ENCODE data around the gene PRKCZ.
"Not testable (repeated sequence)": the region's sequence is repeated elsewhere in the genome, so short reads cannot be mapped to it uniquely, and the experiment has no call there.

PRKCZ gene

DNA sequence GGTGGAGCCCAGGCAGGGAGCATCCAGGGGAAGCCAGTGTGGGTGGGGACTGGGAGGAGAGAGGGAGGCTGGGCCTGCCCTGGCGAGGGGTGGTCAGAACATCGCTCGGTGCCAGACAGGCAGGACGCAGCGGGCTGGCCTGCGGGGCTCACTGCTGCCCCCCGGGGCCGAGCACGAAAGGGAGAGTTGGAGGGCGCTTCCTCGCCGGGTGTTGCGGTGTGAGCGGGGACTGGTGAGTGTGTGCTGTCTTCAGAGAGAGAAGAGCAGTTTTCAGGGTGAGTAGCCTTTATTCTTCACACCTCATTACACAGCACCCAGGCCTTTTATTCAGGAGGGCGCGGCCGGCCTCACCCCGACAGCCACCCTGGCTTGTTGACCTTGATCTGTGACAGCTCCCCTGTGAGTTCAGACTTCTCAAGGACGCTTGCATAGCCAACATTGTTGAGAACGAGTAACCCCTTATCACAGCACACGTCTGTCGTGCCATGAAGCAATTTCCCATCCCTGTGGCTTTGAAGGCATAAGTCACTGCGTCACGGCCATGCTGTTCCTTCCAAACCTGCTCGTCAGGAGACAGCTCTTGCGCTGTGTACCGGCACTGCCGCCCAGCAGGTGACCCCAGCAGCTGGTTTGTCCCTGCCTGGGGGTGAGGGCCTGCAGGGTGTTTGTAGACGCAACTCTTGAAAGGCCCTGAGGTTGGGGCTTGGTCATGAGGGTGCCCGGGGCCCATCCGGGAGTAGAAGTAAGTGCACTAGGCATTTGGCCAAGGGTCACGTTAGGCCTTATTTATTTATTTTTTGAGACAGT is 54.6 kb downstream of the PRKCZ start:
- DNase-seq: no peak

- DNase-seq: no peak
Observed at GRCh38 chr1:2105781-2106524, 55.7 kb downstream of the PRKCZ start.

DNA sequence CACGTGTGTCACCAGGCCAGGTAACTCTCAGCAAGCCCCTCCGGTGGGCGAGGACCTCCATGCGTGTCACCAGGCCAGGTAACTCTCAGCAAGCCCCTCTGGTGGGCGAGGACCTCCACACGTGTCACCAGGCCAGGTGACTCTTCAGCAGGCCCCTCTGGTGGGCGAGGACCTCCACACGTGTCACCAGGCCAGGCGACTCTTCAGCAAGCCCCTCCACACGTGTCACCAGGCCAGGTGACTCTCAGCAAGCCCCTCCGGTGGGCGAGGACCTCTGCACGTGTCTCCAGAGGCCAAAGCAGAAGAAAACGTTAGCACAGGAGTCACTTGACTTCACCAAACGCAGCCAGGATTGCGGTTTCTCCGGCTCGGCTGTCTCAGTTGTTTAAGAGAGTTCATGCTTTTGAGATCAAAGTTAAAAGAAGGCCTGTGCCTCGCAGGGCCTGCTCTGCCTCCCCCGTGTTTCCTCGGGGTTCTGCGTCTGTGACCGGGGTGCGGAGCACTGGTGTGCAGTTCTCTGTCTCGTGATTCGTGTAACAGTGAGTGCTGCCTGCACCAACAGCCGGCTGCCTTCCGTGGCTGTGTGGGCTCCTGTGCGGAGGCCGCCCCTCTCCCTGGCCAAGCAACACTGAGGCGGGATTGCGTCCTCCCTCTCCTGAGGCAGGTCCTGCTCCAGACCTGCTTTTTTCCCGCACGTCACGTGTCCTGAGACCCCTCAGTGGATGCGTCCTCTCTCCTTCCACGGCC is 56.6 kb downstream of the PRKCZ start:
- DNase-seq: no peak

- DNase-seq: no peak
Observed at GRCh38 chr1:2107586-2108212, 57.5 kb downstream of the PRKCZ start.

DNA sequence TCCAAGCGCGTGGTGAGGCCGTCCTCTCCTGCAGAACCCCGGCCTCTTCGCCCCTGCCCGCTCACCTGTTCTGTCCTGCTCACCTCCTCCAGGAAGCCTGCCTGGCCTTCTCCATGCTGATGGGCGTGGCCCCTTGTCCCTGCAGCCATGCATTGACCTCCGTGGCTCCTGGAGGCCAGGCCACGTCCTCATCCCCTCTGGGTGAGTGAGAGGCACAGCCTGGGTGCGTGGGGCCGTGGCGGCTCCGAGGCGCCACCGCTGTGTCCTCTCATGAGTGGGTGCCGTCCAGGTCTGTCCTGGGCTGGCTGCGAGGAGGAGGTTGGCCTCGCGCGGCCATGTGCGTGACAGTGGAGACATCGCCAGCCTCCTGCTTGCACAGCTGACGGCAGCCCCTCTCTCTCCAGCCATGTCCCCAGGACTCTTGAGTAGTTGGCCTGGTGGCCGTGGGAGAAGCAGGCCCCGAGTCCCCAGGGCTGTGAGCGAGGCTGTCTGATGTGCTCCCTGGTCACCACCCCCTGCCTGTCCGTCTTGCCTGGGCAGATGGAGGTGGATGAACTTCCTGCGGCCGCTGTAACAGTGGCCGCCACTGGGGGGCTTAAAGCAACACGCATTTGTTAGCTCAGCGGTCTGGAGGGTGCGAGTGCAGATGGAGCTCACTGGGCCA is 58.1 kb downstream of the PRKCZ start:
- no peak for DNase-seq

GRCh38 chr1:2108877-2109580 is 58.8 kb downstream of the PRKCZ start:
- DNase-seq: no peak

- no peak for DNase-seq
Observed at GRCh38 chr1:2109581-2110021, 59.4 kb downstream of the PRKCZ start.

DNA sequence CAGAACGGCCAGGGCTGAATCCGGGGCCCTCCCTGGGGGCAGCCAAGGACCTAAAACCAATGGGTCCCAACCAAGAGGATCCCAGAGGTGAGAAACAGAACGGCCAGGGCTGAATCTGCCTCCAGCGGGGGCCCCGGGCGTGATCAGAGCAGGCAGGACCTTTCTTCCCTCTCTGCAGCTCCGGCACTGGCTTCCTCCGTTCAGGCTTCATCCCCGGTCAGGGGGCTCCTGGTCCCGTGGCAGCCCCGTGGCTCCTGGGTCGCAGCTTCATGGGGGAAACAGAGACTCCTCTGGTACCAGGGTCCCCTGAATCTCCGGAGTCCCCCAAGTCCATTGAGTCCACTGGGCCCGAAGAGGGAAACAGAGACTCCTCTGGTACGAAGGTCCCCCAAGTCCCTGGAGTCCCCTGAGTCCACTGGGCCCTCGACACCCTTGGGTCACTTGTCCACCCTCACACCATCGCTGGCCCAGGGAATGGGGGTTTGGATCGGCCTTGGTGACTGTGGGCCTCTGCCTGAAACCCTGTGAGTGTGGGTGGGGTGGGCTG is 60.1 kb downstream of the PRKCZ start:
- no peak for DNase-seq

DNA sequence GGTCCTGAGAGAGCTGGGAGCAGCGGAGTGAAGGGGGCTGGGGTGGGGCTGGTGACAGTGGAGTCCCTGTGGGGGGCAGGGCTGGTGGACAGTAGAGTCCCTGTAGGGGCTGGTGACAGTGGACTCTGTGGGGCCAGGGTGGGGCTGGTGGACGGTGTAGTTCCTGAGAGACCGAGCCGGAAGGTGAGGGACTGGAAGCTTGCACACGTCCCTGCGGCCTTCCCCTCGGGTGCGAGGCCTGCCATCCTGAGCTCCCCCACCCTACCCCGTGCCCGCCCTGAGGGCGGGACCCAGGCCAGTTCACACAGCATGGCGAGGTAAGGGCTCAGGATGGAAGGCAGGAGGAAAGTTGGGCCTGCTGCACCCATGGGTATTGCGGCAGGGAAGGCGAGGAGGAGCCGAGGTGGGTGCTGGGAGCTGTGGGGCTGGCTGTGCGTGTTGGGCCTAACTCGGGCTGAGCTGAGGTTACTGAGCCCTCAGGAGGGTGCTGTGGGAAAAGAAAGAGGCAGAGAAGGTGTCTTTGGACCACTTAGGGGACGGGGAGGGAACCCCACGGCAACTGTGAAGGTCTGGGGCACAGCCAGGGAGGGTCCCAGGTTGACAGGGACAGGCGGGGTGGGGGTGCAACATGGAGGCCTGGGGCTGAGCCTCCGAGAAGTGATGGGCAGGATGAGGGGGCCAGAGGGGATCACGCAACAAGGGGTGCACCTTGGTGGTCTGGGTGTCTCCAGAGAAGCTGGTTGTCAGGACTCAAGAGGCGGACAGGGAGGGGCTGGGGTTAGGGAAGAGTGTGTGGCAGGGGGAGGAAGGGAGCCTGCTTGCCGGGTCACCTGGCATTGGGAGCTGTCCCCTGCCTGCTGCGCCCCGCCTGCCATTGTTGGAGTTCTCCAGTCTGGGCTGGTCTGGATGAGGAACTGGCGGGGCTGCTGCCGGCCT is 60.8 kb downstream of the PRKCZ start:
- DNase-seq: no peak

DNA sequence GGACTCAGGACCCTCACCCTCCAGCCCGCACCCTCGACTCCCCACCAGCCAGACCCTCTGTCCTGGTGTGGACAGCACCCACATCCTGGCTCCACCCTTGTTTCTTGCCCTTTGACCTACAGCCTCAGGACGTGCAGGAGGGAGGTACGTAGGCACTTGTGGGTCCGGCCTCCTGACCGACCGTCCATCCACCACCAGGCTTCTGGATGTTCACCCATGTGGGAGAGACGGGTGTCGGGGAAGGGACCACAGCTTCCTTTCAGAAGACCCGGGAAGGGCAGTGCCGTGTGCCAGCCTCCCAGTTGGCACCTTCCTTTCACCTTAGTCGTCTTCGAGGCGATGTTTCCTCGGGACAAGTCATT is 61.4 kb downstream of the PRKCZ start:
- no peak for DNase-seq

- no peak for DNase-seq
Observed at GRCh38 chr1:2112280-2112701, 62.1 kb downstream of the PRKCZ start.

DNA sequence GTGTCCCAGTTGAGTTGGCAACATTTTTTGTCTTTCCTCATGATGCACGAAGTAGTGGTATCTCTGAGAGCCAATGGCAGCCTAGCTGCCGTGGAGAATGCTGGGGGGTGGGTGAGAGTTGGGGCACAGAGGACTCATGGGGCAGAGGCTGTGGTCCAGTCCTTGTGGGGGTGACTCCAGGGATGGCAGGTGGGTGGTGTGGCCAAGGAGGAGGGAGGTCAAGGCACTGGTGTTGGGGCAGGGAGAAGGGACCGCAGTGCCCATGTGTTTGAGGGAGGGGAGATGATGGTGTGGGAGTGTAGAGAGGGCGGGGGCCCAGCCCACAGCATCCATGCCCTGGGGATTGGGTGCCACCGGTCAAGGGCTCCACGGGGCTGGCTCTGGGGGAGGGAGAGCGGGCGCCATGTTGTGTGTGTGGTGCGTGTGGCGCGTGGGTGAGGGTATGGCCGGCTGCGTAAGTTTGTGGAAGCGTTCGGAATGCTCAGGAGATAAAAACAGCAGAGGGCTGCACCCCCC is 63.5 kb downstream of the PRKCZ start:
- DNase-seq: no peak

GRCh38 chr1:2114635-2115007 is 64.4 kb downstream of the PRKCZ start:
- DNase-seq: not testable (repeated sequence)

DNA sequence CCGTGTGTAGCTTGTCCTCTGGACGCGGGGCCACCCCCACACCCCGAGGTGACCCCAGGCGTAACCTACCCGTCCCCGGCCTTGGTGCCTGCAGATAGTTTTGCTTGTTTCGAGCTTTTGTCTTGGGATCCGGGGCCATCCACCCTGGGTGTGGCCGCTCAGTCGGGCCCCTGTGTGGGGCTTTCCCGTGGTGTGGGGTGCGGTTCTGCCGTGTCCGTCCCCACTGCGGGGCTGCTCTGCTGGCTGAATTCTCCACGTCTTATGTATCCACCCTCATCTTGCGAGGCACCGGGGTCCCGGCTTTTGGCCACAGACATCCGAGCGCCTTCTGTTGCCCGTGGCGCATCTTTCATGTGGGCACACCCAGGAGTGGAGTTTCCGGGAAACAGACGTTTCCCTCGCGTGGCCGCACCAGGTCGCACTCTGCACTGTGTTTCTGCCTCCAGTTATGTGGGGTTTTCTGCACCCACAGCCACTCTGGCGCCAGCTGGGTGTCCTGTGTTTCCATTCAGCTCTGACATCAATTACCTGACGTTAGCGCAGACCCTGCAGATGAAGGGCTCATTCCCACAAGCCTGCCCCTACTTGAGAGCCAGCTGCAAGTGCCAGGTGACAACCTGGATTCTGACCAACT is 64.9 kb downstream of the PRKCZ start:
- DNase-seq: no peak

DNA sequence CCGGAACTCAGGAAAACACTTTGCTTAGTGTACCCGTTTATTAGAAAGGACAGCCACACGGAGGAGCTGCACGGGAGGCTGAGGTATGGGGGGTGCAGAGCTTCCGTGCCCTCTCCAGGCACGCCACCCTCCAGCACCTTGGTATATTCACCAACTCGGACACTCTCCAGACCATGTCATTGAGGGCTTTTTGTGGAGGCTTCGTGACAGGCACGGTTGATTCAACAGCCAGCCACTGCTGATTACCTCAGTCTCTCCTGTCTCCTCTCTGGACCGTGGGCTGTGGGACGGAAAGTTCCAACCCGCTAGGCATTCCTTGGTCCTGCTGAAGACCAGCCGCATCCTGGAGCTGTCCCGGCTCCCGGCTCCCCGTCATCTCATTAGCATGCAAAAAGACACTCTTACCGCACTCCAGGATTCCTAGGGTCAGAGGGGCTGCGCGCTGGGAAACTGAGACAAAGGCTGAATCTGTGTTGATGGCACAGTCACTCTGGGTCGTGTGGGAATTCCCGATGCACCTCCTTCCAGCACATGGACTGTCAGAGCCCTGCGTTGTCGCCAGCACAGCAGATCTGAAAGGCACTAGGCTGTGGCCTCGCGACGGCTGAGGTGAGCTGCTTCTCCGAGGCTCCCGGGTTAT is 65.6 kb downstream of the PRKCZ start:
- DNase-seq: no peak

- no peak for DNase-seq
Observed at GRCh38 chr1:2119886-2120285, 69.7 kb downstream of the PRKCZ start.

DNA sequence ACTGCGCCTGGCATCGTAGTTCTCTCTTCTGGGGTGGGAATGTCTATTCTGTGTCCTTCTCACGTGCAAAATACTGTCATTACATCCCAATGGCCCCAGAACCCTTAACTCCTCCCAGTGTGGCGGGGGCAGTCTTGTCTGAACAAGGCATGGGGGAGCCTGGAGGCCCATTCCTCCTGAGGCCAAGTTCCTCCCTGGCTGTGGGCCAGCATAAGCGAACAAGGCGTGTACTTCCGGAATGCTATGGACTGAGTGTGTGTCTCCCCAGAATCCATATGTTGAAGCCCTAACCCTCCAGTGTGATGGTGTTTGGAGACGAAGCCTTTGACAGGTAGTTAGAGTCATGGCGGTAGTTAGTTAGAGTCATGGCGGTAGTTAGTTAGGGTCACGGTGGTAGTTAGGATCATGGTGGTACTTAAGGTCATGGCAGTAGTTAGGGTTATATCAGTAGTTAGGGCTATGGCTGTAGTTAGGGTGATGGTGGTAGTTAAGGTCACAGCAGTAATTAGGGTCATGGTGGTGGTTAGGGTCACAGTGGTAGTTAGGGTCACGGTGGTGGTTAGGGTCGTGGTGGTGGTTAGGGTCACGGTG is 71.0 kb downstream of the PRKCZ start:
- no peak for DNase-seq

DNA sequence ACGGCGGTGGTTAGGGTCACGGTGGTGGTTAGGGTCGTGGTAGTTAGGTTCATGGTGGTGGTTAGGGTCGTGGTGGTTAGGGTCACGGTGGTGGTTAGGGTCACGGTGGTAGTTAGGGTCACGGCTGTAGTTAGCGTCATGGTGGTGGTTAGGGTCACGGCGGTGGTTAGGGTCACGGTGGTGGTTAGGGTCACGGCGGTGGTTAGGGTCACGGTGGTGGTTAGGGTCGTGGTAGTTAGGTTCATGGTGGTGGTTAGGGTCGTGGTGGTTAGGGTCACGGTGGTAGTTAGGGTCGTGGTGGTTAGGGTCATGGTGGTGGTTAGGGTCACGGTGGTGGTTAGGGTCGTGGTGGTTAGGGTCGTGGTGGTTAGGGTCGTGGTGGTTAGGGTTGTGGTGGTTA is 71.6 kb downstream of the PRKCZ start:
- not testable (repeated sequence) for DNase-seq
